Adipocyte (in vitro differentiated cells): ENCODE measurements around the gene NUP98.

Experiments
- DNase-seq: peaks from one replicate; pipeline ENCODE4 v3.0.0-alpha.2; 2015; ENCODE audit warnings: low read depth
- H3K27me3 ChIP-seq: replicated peaks from 2 replicates; pipeline ENCODE4 v1.7.0; 2013; ENCODE audit warnings: mild to moderate bottlenecking, low read length, moderate library complexity; ENCODE audit not compliant: control insufficient read depth, insufficient read depth
- H3K36me3 ChIP-seq: 2 replicates; pipeline ENCODE4 v1.7.0; 2013; ENCODE audit warnings: low read length, mild to moderate bottlenecking, moderate library complexity; ENCODE audit not compliant: control insufficient read depth, insufficient read depth, severe bottlenecking
- H3K4me1 ChIP-seq: 2 replicates; pipeline ENCODE4 v1.7.0; 2013; ENCODE audit warnings: mild to moderate bottlenecking, low read length, moderate library complexity; ENCODE audit not compliant: control insufficient read depth, insufficient read depth
- H3K4me3 ChIP-seq: 2 replicates; pipeline ENCODE4 v1.7.0; 2013; ENCODE audit warnings: mild to moderate bottlenecking, low read length, moderate library complexity
- H3K9ac ChIP-seq: 2 replicates; pipeline ENCODE4 v1.7.0; 2013; ENCODE audit warnings: mild to moderate bottlenecking, low read length, moderate library complexity
- H3K9me3 ChIP-seq: 2 replicates; pipeline ENCODE4 v1.7.0; 2013; ENCODE audit warnings: mild to moderate bottlenecking, low read length, moderate library complexity; ENCODE audit not compliant: control insufficient read depth

Gene NUP98

GRCh38 chr11:3835751-3836150, 38.4 kb upstream of the NUP98 start:
- DNase-seq: no peak
- Histone ChIP-seq H3K36me3 (peaks cover 12% of the 10 kb centered on the region), H3K27me3 (no peaks in the 10 kb centered on the region), H3K4me3 (no peak overlapping the region), H3K9me3 (no peaks in the 10 kb centered on the region), H3K4me1 (peaks cover 37% of the 10 kb centered on the region), H3K9ac (no peak overlapping the region)

DNA sequence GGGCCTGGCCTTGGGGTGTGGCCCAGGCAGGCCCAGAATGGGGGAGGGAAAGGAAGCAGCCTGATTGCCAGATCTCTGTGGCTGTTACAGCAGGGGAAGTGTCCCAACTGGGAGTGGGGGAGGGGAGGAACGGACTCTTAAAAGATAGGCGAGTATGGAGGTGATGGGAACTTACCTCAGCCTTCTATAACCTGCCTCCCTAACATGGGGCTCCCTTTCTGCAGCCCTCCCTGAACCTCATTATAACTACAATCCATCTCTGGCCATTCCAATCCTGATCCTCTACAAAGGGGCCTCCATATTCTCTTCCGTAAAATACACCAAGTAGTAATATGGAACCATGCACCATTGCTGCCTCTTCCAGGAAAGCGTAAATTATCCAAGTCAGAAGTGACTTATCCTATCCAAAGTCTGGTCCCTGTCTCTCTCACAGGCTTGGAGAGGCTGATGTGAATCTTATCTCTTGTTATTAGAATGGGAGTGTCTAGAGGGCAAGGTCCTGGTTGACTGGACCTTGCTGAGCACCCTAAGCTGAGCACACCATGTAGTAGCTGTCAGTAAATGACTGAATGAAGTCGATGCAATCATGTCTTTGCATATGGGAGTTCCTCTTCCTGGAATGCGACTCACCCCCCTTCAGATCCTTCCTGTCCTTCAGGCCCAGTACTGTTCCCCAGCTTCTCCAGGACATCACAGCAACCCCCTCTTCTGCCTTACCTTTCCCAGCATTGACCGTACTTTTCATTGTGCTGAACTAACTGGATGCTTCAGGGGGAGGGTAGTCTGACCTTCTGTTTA, 37.5 kb upstream of the NUP98 start:
- peaks cover 35% of the 10 kb centered on the region for H3K4me1 ChIP-seq
- H3K9me3 ChIP-seq: no peaks in the 10 kb centered on the region
- H3K27me3 ChIP-seq: no peaks in the 10 kb centered on the region
- H3K9ac ChIP-seq: no peak overlapping the region
- no peak for DNase-seq
- no peak overlapping the region for H3K4me3 ChIP-seq
- peaks cover 16% of the 10 kb centered on the region for H3K36me3 ChIP-seq

GRCh38 chr11:3834349-3834663, 37.0 kb upstream of the NUP98 start:
- Histone ChIP-seq H3K4me1 (peaks cover 29% of the 10 kb centered on the region), H3K36me3 (peaks cover 18% of the 10 kb centered on the region), H3K4me3 (no peak overlapping the region), H3K9me3 (no peaks in the 10 kb centered on the region), H3K27me3 (no peaks in the 10 kb centered on the region), H3K9ac (no peak overlapping the region)
- DNase-seq: no peak

DNA sequence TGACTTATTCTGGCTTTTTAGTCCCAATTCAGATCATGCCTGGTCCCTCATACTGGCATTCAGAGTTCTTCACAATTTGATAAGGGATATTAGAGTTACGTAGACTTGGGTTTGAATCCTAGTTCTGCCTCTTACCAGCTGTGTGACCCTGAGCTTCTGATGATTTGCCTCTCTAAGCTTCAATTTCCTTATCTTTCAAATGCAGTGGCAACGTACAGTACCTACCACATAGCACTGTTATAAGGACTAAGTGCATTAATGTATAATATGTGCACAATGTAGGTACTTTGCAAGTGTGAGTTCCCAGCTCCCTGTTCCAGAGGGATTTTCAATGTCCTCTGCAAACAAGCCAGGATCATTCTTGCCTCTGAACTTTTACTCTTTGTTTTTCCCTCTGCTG, 36.1 kb upstream of the NUP98 start:
- Histone ChIP-seq H3K4me3 (no peak overlapping the region), H3K36me3 (peaks cover 18% of the 10 kb centered on the region), H3K27me3 (no peaks in the 10 kb centered on the region), H3K9ac (no peak overlapping the region), H3K4me1 (peaks cover 25% of the 10 kb centered on the region), H3K9me3 (no peaks in the 10 kb centered on the region)
- no peak for DNase-seq

GRCh38 chr11:3832816-3833215, 35.5 kb upstream of the NUP98 start:
- Histone ChIP-seq H3K9me3 (no peaks in the 10 kb centered on the region), H3K4me1 (peaks cover 23% of the 10 kb centered on the region), H3K36me3 (peaks cover 20% of the 10 kb centered on the region), H3K9ac (no peak overlapping the region), H3K27me3 (no peaks in the 10 kb centered on the region), H3K4me3 (no peak overlapping the region)
- no peak for DNase-seq

DNA sequence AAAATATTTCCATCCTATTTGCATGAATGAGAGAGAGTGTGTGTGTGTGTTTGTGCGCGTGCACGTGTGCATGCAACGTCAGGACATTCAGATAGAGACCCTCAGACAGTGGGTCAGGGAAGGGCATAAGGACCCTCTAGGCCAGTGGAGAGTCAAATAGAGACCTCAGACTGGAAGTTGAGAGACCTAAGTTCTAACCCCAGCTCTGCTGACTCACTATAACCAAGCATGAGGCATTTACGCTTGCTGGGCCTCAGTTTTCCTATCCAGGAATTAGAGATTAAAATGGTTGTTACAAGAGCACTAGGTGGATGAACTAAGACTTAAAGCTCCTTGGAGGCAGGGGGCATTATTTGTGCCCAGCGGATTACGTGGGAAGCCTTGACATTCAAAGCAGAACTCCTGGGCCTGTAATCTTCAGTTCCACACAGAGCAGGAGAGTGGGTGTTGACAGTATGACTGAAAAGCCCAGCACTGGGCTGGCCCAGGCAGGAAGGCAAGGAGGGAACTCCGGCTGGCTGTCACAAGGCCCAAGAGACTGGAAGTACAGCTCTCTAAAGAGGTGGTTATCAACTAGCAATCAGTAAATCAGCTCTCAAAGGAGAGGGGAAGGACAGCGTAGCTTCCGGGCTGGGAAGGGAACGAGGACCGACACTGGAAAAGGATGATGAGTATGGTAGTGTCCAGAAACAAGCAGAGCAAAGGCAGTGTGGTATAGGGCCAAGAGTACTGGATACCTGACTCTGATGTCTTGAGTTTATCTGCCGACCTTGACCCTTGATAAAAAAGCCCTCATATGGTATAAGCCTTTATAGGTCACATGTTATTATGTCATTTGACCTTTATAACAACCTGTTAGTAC, 34.3 kb upstream of the NUP98 start:
- Histone ChIP-seq H3K36me3 (peaks cover 32% of the 10 kb centered on the region), H3K4me3 (no peak overlapping the region), H3K27me3 (no peaks in the 10 kb centered on the region), H3K4me1 (peaks cover 15% of the 10 kb centered on the region), H3K9me3 (no peaks in the 10 kb centered on the region), H3K9ac (no peak overlapping the region)
- no peak for DNase-seq

DNA sequence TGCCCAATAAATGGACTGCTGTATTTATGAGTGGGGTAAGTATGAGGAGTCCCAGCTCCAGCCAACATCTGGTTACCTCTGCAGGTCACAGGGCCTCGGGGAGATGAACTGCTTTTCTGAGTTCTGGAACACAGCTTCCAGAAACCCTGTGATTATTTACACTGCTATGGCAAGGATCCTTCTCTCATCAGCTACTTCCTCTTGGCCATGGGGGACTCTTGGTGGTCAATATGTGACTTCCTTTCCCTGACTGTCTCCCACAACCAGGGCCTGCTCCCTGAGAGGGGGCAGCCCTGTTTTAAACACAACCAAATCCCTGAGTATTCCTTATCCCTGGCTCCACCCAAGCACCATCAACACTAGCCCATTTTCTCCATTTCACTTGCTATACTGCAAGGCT, 33.4 kb upstream of the NUP98 start:
- Histone ChIP-seq H3K9me3 (no peaks in the 10 kb centered on the region), H3K4me3 (no peak overlapping the region), H3K27me3 (no peaks in the 10 kb centered on the region), H3K4me1 (peaks cover 15% of the 10 kb centered on the region), H3K36me3 (peaks cover 37% of the 10 kb centered on the region), H3K9ac (no peak overlapping the region)
- DNase-seq: no peak

DNA sequence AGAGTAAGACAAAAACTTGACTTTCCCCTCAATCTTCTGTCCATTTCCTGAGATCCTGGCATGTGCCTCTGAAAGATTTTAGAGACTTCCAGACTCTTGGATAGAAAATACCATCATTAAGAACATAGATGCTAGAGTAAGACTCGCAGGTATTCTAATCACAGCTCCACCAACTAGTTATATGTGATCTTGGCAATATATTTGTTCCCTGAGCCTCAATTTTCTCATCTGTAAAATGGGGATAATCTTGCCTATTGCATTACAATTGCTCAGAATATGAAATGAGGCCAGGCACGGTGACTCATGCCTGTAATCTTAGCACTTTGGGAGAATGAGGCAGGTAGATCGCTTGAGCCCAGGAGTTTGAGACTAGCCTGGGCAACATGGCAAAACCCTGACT, 32.7 kb upstream of the NUP98 start:
- peaks cover 37% of the 10 kb centered on the region for H3K36me3 ChIP-seq
- H3K9ac ChIP-seq: no peak overlapping the region
- H3K27me3 ChIP-seq: no peaks in the 10 kb centered on the region
- no peaks in the 10 kb centered on the region for H3K9me3 ChIP-seq
- peaks cover 10% of the 10 kb centered on the region for H3K4me1 ChIP-seq
- no peak for DNase-seq
- no peak overlapping the region for H3K4me3 ChIP-seq

GRCh38 chr11:3827434-3828186, 30.3 kb upstream of the NUP98 start:
- Histone ChIP-seq H3K27me3 (no peaks in the 10 kb centered on the region), H3K4me3 (no peak overlapping the region), H3K9me3 (no peaks in the 10 kb centered on the region), H3K4me1 (peaks cover 7% of the 10 kb centered on the region), H3K36me3 (peaks cover 26% of the 10 kb centered on the region), H3K9ac (no peak overlapping the region)
- DNase-seq: no peak

DNA sequence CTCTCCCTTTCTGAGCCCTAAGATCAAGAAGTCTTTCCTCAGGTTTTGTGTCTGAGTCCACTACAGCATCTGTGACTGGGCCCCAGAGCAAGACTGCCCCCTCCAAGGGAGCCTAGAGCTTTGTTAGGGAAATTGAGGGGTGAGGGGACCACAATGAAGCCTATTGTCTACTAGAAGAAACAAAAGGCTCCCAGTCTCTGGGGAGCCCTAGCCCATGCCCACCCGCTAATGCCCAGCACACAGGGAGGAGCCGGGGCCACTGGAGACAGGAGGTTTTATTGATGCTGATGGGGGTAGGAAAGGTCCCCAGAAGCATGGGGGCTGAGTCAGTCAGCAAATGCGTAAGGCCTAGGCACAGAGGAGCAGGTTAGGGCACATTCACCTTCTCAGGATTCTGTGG, 29.4 kb upstream of the NUP98 start:
- DNase-seq: no peak
- H3K4me3 ChIP-seq: no peak overlapping the region

GRCh38 chr11:3825473-3826154, 28.3 kb upstream of the NUP98 start:
- DNase-seq: no peak
- Histone ChIP-seq H3K27me3 (no peaks in the 10 kb centered on the region), H3K4me3 (no peak overlapping the region), H3K4me1 (peaks cover 7% of the 10 kb centered on the region), H3K9ac (no peak overlapping the region), H3K36me3 (peaks cover 26% of the 10 kb centered on the region), H3K9me3 (no peaks in the 10 kb centered on the region)

More for the DNA sequence above, 29.4 kb upstream of the NUP98 start:
- Histone ChIP-seq H3K9me3 (no peaks in the 10 kb centered on the region), H3K4me1 (peaks cover 7% of the 10 kb centered on the region), H3K27me3 (no peaks in the 10 kb centered on the region), H3K36me3 (peaks cover 26% of the 10 kb centered on the region), H3K9ac (no peak overlapping the region)
